ENCODE measurements around the gene ENG. TPM values are rescaled to one million over a fixed set of nuclear protein-coding genes. Genes with fewer than 3 reads are reported as not detected.

The ENG gene
- total RNA-seq, 1 experiment from 2014 or later, result 0.18 TPM

GRCh38 chr9:127899128-127899943, 44.9 kb upstream of the ENG start, which contains the start of gene ST6GALNAC6:
Gene ST6GALNAC6, minus strand, starts transcription at chr9:127899603. Its CDS starts 1,622 bp downstream, at chr9:127897981.
- peaks cover 11% of the 10 kb centered on the region for H3K4me1 Mint-ChIP-seq (ENCODE audit: low read depth, unreplicated experiment)
- ChIA-PET CTCF (interaction anchor here (0.6 kb wide), 1 partner anchor 205 kb away, joined by 6 read pairs; no protein-coding TSS in a partner anchor), POLR2A (interaction anchor here (0.6 kb wide), 1 partner anchor 321 kb away, joined by 5 read pairs; no protein-coding TSS in a partner anchor)
- Histone ChIP-seq H3K9me3 (peaks cover 3% of the 10 kb centered on the region; the same call in 1 of the 2 replicates), H3K27me3 (replicated peaks; ENCODE audit: control insufficient read depth, insufficient read depth, low read length) (no peaks in the 10 kb centered on the region), H3K4me1 (peaks cover 50% of the 10 kb centered on the region), H3K36me3 (ENCODE audit: control insufficient read depth, insufficient read depth, low read length) (peaks cover 7% of the 10 kb centered on the region), H3K4me3 (ENCODE audit: low read depth, low read length) (peak within 1 kb of the TSS; percentile 91)
- H3K4me3 Mint-ChIP-seq (ENCODE audit: unreplicated experiment), result peak within 1 kb of the TSS; percentile 76
- no peak for TF ChIP-seq CTCF (IDR thresholded peaks at IDR 0.05; ENCODE audit: insufficient read depth in 1 of 2, low read depth in 1 of 2, low read length in 1 of 2, severe bottlenecking in 1 of 2, unreplicated experiment in 1 of 2)
- intact Hi-C loops (cut with micrococcal nuclease; ENCODE audit: unreplicated experiment), result no loop called here
- peaks cover 2% of the 10 kb centered on the region for H3K9me3 Mint-ChIP-seq (ENCODE audit: unreplicated experiment)
- no TSS peak for BruUV-seq (replicated peaks)
- DNase-seq, result peak; percentile 62 to 85
- peak within 1 kb of the TSS; percentile 76 for H3K27ac Mint-ChIP-seq (ENCODE audit: unreplicated experiment)
- peaks cover 32% of the 10 kb centered on the region for H3K36me3 Mint-ChIP-seq (ENCODE audit: insufficient read depth, unreplicated experiment)
- H3K27me3 Mint-ChIP-seq (ENCODE audit: insufficient read depth, unreplicated experiment), result no peaks in the 10 kb centered on the region

GRCh38 chr9:127898433-127899127, 44.1 kb upstream of the ENG start:
- H3K9me3 ChIP-seq, result peaks cover 6% of the 10 kb centered on the region
- H3K4me1 ChIP-seq, result peaks cover 43% of the 10 kb centered on the region
- CTCF ChIA-PET, result interaction anchor here (1.2 kb wide), 1 partner anchor 31 kb away, joined by 3 read pairs; no protein-coding TSS in a partner anchor
- no peak for TF ChIP-seq CTCF (IDR thresholded peaks at IDR 0.05; ENCODE audit: insufficient read depth in 1 of 2, low read depth in 1 of 2, low read length in 1 of 2, severe bottlenecking in 1 of 2, unreplicated experiment in 1 of 2)
- peaks cover 11% of the 10 kb centered on the region for H3K4me1 Mint-ChIP-seq (ENCODE audit: low read depth, unreplicated experiment)
- POLR2A ChIA-PET, result interaction anchor here (0.6 kb wide), 2 partner anchors 320 to 447 kb away, joined by 5 read pairs; partner anchors contain the start of genes LRSAM1 and RPL12
- BruUV-seq (replicated peaks), result no TSS peak
- no peaks in the 10 kb centered on the region for H3K27me3 ChIP-seq (replicated peaks; ENCODE audit: control insufficient read depth, insufficient read depth, low read length)
- H3K4me3 ChIP-seq (ENCODE audit: low read depth, low read length), result peak overlapping the region; percentile 91
- H3K36me3 ChIP-seq (ENCODE audit: control insufficient read depth, insufficient read depth, low read length), result peaks cover 15% of the 10 kb centered on the region
- DNase-seq, result peak in 1 of 2 experiments; percentile 39
- H3K4me3 Mint-ChIP-seq (ENCODE audit: unreplicated experiment), result peak overlapping the region; percentile 76
- peaks cover 10% of the 10 kb centered on the region for H3K9me3 Mint-ChIP-seq (ENCODE audit: unreplicated experiment)
- H3K27ac Mint-ChIP-seq (ENCODE audit: unreplicated experiment), result peak overlapping the region; percentile 75
- no peaks in the 10 kb centered on the region for H3K27me3 Mint-ChIP-seq (ENCODE audit: insufficient read depth, unreplicated experiment)
- intact Hi-C loops (cut with micrococcal nuclease; ENCODE audit: unreplicated experiment), result no loop called here
- peaks cover 39% of the 10 kb centered on the region for H3K36me3 Mint-ChIP-seq (ENCODE audit: insufficient read depth, unreplicated experiment)

GRCh38 chr9:127897193-127897692, 42.8 kb upstream of the ENG start:
- peaks cover 19% of the 10 kb centered on the region for H3K9me3 ChIP-seq
- Mint-ChIP-seq H3K27me3 (ENCODE audit: insufficient read depth, unreplicated experiment) (no peaks in the 10 kb centered on the region), H3K27ac (ENCODE audit: unreplicated experiment) (peak overlapping the region; percentile 18), H3K9me3 (ENCODE audit: unreplicated experiment) (peaks cover 15% of the 10 kb centered on the region), H3K36me3 (ENCODE audit: insufficient read depth, unreplicated experiment) (peaks cover 52% of the 10 kb centered on the region), H3K4me1 (ENCODE audit: low read depth, unreplicated experiment) (peaks cover 11% of the 10 kb centered on the region), H3K4me3 (ENCODE audit: unreplicated experiment) (peak overlapping the region; percentile 37)
- H3K4me1 ChIP-seq, result peaks cover 40% of the 10 kb centered on the region
- no TSS peak for BruUV-seq (replicated peaks)
- no peak overlapping the region for H3K4me3 ChIP-seq (ENCODE audit: low read depth, low read length)
- CTCF ChIA-PET, result interaction anchor here (0.6 to 1.2 kb wide), 2 partner anchors 30 to 65 kb away, joined by 3 to 4 read pairs; no protein-coding TSS in a partner anchor
- H3K27me3 ChIP-seq (replicated peaks; ENCODE audit: control insufficient read depth, insufficient read depth, low read length), result no peaks in the 10 kb centered on the region
- POLR2A ChIA-PET, result interaction anchor here (0.6 kb wide), 2 partner anchors 102 to 110 kb away, joined by 4 to 5 read pairs; no protein-coding TSS in a partner anchor
- intact Hi-C loops (cut with micrococcal nuclease; ENCODE audit: unreplicated experiment), result no loop called here
- DNase-seq, result peak; percentile 76 to 91
- peaks cover 23% of the 10 kb centered on the region for H3K36me3 ChIP-seq (ENCODE audit: control insufficient read depth, insufficient read depth, low read length)
- TF ChIP-seq CTCF (IDR thresholded peaks at IDR 0.05; ENCODE audit: insufficient read depth in 1 of 2, low read depth in 1 of 2, low read length in 1 of 2, severe bottlenecking in 1 of 2, unreplicated experiment in 1 of 2), result no peak

Measured in Caco-2 (cell line).